HG02588 (cell line): ENCODE results near the gene YAP1.

ENCODE experiments used
- ATAC-seq: cut with Tn5 transposase; IDR thresholded peaks from one replicate; pipeline ENCODE4 v1.9.1; 2021; ENCODE audit warnings: mild to moderate bottlenecking, moderate library complexity; ENCODE audit not compliant: unreplicated experiment

The YAP1 gene

DNA sequence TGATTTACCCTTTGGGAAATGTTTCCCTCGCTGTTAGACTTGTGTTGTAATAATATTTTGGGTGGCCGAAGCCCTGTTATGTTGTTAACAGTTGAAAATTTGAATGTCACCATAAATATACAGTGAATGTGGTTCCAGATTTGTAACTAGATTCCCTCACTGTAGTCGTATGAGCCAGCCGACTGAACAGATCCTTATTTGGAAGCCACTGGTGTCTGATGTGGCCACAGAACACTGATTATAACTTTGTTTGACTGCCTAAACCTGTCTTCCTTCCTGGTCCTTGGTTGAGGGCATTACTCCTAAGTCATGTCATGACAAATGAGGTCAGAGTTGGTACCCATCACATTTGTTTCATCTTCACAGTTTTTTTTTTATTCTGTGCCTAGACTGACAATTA, 45.4 kb downstream of the YAP1 start:
- no peak for ATAC-seq

DNA sequence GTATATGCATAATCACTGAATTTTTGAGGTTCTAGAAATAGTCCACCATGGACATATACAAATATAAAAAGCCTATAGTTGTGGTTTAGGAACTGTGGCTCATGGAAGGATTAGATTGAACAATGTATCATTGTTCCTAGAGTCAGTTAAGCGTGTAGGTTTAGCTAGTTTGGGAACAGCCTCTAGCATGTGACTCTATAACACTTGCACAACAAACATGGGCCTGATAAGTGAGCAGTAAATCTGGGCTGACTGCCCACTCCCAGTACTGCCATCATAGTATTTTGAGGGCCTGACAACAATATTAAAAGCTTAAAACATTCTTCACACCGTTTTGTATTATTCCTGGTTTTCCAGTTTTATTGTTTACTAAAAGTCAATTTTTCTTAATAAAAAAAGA, 47.0 kb downstream of the YAP1 start:
- ATAC-seq: no peak

DNA sequence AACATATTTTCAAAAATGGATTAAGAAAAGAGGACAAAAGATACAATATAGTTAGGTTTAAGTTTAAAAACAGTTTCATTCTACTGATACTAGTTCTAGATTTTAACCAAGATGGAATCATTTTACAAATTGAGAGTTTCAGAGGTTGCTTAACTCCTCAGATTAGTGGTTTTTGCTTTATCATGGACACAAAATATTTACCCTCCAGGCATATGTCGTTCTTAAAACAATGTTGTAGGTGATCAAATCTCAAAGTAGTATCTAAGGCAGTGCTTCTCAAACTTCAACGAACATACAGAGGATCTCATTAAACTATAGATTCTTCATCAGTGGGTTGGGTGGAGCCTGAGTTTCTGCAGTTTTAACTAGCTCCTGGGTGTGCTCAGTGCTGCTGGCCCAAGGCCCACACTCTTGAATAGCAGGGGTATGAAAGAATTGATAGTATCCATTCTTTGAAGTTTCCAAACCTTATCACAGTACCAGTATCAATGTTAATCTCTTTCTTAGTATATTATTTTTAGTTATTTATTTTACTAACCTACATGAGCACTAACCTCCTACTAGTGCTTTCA, 48.0 kb downstream of the YAP1 start:
- ATAC-seq: no peak

DNA sequence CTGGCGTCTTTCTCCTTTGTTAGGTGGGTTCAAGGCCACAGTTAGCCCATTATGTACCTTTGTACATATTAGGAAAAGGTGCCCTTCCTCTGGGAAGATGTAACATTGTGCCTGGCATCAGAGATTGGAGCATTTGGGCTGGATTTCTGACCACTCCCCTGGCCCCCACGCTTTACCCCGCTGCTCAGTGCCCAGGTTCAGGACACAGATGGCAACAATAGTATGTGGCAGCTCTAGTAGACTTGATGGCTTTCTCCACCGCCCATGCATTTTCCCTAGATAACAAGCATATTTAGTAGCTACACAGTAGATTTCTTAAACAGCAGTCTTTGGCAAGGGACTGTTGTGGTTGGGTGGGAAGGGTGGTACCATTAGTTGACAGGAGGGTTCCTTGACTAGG, 53.1 kb downstream of the YAP1 start:
- ATAC-seq: no peak

DNA sequence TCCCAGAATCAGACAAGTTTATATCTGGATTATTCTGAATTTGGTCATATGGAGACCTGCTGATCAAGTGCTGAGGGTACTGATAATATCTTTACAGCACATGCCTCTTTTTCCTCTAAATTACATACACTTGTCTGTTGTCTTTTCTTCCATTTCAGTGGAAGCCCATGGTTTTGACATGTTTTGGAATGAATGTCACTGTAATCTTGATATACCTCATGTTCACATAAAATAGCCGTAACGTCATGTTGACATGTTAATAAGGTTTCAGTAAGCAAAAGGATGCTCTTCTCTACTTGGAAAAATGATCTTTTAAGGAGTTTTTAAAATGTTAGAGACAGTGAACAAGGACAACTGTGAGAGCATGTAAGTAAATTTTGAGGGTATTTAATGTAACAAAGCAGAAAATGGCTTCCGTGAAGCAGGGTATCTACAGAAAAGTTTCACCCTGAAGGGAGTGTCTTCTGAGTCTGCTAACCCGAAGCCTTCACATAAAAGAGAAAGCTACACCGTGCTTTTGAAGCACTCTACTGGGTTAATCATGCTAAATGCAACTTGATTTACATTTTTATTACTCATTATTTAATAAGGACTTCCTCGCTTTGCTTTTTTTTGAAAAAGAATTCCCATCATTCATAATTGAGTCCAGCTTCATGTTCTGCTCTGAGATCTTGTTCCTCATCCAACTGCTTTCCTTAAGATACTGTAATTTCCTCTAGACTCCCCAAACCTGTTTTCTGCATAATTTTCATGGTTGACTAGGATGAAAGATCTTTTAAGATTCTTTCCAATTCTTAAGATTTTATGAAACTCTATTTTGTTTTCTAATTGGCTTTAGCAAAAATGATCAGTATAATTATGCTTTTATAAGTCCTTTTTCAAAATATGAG, 56.2 kb downstream of the YAP1 start:
- ATAC-seq: no peak

DNA sequence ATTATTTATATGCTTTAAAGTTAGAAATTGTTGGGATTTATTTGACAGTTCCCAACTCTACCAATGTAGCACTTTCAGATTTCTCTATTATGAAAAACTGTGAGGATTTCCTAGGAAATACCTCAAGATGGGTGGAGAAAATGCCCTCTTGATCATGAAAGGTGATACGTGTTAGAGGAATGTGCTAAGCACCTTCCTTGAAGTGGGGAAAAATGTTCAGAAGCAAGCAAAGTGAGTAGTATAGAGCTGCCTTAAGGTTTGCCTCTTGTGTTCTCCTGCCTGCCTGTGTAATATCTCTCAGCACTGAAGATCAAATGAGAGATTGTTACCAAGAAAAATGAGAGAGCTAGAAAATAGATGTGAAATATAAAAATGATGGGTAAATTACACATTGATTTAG, 58.2 kb downstream of the YAP1 start:
- ATAC-seq: no peak

DNA sequence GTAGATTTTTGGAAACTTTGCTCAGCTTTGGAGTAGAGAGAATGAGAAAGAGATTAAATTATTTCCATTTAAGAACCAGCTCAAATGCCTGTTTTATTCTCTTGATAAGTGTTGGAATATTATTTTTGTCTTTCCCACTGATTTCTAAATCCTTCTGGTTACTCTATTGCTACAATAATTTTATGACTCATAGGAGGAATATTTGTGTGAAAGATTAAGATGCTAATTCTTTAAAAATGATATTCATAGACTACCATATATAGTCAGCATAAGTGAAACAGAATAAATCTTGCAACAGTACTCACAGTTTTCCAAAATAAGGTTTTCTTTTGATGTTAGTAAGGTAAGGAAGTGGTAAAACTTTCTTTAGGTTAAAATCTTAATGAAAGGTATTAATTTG, 60.9 kb downstream of the YAP1 start:
- no peak for ATAC-seq

DNA sequence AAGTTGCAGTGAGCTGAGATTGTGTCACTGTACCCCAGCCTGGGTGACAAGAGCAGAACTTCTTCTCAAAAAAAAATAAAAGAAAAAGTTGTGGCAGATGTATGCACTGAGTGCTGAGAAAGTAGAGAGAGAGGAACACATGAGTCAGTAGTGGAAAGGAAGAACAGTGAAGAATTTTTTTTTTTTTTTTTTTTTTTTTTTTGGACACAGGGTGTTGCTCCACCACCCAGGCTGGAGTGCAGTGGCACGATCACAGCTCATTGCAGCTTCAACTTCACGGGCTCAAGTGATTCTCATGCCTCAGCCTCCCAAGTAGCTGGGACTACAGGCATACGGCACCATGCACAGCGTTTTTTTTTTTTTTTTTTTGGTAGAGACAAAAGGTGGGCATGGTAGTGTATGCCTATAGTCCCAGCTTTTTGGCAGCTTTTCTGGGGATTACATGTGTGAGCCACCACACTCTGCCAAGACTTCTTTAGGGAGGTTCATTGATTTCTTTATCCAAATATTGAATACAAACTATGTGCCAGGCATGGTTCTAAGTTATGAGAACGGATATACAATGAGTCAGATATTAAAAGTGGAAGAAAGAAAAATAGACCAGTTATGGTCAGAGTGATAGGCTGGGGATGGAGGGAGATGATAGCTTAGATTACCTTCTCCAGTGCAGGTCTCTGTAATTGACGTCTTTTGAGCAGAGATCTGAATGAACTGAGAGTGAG, 62.0 kb downstream of the YAP1 start:
- no peak for ATAC-seq

DNA sequence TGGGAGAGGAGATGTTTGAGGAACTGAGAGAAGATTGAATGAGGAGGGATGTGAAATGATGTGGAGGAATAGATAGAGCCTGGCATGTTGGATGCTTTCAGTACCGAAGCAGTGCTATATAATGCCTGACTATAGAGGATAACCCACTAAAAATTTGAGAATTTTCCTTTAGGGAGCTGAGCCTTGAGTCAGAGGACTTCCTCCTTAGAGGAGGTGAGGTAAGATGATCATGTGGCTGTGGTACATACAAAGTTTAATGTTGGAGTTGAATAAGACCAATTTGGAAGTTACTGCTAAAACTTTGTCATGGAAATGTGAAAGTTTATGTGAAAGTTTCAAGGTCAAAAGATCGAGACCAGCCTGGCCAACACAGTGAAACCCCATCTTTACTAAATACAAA, 66.9 kb downstream of the YAP1 start:
- ATAC-seq: no peak

DNA sequence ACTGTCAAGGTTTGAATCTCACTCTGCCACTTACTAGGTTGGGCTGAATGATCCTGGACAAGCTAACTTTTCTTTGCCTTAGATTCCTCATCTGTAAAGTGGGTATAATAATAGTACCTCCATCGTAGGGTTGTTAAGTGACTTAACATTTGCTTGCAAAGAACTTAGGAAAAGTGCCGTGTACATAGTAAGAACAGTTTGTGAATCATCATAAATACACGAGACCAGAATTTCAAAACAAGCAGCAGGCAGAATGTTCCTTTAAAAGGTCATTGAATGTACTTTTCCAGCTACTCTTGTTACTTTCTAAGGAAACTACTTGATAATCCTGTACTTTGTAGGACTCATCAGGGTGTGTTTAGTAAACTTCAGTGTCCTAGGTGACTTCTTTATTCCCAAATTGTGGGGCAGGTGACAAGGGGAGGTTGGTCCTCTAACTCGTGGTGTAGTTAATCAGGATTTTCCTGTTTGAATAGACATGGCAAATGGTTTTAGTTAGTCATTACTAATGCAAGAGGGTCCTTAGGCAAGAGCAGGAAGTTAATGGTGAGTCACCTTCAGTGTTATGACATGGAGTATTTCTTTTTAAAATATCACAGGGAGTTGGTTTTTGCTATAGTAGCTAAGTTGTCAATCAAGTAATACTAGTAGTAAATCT, 67.9 kb downstream of the YAP1 start:
- ATAC-seq: no peak

DNA sequence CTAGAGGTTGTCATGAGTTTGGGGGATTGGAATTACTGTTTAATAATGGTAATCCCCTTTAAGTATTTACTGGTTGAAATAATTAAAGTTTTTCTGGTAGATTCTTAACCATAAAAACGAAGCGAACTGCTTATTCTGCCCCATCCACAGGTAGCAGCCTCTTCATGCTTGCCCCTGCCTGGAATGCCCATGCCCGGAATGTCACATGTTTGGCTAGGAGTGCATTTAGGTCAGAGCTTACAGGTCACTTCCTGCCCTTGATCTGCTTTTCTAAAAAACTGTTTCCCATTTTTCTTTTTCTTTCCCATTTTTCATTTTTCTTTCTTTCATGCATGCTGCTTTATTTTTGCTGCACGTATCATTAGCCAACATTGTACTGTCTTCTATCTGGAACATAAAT, 69.1 kb downstream of the YAP1 start:
- no peak for ATAC-seq

DNA sequence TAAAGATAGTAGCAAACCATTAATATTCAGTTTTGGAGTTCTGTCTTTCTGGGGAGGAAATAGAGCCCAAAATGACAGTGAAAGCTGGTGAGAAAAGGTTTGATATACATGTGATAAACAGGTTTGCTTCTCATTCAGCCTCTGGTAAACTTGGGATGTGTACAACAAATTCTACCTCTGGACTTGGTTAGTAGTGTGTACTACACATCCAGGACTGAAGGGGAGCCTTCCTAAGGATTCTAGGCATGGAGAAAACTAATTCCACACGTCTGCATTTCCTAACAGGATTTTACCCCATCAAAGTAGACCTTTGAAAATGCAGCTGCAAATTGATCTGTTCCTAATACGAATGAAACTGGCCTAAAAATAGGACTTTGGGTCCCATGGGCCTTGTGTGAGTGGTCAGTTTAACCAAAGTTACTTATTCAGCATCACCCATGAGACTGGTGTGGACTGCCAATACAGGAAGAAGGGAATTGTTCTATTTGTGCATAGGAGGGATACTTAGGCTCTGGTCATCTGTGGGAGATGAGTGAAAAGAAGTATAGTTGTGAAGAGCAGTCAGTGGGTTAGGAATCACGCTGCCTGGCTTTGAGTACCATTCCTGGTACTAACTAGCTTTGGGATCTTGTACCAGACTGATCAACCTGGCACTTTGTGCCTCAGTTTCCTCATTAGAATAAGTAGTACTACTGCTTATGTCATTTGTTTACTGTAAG, 74.2 kb downstream of the YAP1 start:
- no peak for ATAC-seq

DNA sequence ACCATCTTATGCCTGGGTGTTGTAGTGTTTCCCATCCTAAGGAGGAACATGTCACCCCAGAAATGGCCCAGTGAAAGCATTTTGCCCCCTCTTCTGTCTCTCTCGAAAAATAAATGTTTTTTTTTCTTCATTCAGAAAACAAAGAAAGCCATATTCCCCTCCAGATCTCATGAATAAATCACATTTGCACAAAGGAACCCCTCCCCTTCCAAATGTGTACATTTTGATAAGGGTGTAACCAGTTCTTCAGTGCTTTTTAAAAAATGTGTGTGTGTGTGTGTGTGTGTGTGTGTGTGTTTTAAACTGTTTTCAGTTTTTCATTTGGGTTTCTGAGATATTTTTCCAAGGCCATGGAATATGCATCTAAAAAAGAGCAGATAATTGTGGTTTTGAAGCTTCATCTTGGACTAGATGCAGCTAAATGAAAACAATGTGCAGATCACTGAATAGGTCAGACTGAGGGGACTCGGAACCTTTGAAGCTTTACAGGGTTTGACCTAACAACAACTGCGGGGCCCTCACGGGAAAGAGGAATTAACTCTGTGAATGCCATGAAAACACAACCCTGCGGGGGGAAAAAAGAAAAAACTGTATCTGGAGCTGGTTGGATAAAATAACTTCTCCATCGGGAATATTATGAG, 76.4 kb downstream of the YAP1 start:
- ATAC-seq: no peak

DNA sequence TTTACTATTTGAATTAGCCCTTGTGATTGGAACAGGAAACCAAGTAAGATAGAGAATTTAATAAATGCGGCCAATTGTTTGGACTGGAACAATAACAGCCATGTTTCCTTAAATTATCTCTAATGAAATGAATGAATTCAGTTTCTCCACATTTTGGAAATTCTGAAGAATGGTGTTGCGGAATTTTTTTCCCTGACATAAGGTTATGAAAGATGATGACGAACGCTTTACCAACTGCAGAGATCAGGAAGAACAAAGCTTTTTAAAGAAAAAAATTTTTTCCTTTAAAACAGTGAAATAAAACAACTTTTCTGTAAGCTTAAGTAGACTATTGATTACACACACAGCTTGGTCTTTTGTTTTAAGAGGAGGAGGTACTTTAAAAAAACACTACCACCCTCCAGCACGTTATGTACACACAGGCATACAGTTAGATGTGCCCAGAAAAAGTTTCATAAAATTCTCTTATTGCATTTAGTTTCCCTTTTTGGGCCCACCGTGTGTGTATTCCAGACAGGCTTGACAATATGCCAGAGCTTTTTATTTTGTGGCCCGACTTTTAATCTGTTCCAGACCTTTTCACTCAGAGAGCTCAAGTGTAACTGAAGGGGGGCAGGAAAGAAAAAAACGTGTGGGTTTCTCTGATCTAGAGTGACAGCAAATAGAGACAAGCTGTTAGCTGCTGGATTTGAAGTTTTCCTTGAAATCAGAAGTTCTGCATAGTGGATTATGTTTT, 77.3 kb downstream of the YAP1 start:
- no peak for ATAC-seq

DNA sequence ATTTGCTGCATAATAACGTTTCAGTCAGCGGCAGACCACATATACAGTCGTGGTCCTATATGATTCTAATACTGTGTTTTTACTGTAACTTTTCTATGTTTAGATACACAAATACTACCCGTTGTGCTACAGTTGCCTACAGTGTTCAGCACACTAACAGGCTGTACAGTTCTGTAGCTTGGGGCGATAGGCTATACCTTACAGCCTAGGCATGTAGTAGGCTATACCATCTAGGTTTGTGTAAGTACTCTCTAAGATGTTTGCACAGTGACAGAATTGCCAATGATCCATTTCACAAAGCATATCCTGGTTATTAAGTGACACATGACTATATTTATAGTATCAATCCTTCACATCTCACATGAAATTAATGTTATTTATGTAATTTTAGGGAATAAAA, 78.2 kb downstream of the YAP1 start:
- no peak for ATAC-seq

DNA sequence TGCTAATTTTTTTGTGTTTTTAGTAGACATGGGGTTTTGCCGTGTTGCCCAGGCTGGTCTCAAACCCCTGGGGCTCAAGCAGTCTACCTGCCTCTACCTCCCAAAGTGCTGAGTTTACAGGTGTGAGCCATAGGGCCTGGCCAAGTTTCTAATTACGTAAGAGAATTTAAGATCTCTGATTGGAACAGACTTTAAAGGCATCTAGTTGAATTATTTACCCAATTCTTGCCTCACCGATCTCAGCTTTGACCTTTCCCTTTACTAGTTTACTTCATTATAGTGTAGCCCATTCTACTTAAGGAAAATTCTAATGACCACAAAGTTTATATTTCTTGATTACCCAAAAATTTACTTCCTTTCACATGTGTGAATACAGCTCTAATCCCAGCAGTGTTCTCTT, 81.6 kb downstream of the YAP1 start:
- ATAC-seq: no peak

DNA sequence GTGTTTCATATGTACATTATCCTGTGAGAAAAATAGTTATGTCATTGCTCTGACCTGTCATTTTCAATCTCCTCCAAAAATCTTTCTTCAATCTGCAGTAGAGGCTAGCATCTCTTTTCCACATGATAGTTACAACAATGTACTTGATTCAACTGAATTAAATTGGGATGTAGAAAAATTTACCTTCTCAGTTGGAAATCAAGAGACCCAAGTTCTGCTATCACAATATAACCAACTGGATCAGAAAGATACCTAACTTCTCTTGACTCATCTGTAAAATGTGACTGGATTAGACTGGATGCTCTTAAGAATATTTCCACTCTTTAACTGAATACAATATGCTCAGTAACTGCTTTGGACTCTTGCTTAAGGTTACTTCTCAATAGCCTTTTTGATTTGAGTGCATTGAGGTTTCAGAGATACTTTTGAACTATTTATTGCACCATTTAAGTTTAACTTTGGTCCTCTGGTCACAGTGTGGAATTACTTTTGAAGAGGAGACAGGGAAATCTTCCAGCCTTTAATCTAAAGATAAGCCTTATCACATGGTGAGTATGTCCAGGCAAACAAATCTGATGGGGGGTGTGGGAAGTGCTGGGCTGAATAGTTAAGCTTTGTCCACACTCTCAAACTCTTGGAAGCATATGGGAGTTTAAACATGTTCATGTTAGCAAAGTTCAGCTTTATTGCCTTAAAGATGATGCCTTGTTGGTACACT, 82.3 kb downstream of the YAP1 start:
- ATAC-seq: no peak

DNA sequence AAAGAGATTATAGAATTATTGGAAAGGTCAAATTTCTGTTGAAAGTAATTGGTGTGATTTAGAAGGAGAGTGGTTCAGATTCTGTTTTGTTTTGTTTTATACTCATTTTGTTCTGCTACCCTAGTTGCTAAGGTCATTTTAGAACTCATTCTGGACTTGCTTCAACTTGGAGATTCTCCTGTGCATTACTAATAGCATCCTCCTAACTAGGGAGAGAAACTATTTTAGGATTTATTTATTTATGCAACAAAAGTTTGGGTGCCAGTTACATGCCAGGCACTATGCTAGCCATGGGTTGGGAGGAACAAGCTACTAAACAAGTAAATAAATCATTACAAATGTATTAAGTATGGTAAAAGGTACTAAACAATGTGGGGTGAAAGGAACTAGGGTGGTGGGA, 84.0 kb downstream of the YAP1 start:
- no peak for ATAC-seq

DNA sequence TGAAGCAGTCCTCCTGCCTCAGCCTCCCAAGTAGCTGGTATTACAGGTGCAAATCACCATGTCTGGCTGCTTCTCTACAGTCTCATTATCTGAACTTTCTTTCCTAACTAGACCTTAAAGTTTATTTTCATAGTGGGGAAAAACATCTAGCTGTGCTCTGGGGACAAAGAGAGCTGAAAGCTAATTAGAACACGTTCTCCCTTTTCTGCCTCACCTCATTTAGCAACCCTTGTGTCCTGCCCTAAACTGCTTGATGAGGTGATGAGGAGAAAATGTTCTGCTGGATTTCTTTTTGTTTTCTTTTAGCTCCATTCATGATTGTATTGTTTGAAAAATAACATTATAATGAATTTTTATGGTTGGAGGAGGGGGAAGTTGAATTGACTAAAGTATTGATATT, 84.7 kb downstream of the YAP1 start:
- no peak for ATAC-seq
